K562 (cell line): Measurements from ENCODE around the gene MSS51. TPM values are rescaled to one million over a fixed set of nuclear protein-coding genes. Genes with fewer than 3 reads are reported as not detected.

ENCODE experiments used
- ATF6 ChIP-seq: sonication (generic); formaldehyde crosslinking; IDR thresholded peaks from 2 replicates; pipeline ENCODE4 v1.4.0; 2020; ENCODE audit warnings: mild to moderate bottlenecking, missing genetic modification reagents
- BRD9 ChIP-seq: fragments of 450-650 bp; IDR thresholded peaks from 2 replicates; pipeline ENCODE4 v1.6.1; 2018; ENCODE audit warnings: low read depth; ENCODE audit not compliant: partially characterized antibody
- CEBPZ ChIP-seq: fragments of 150-350 bp; IDR thresholded peaks from 2 replicates; pipeline ENCODE4 v1.6.1; 2014; ENCODE audit warnings: low read depth, mild to moderate bottlenecking, low read length, borderline replicate concordance
- ELF1 ChIP-seq: fragments of 200-800 bp; sonication (Bioruptor generic); IDR thresholded peaks from 2 replicates; pipeline ENCODE4 v1.6.1; 2016; ENCODE audit warnings: missing genetic modification characterization, missing compliant biosample characterization
- FOXO4 ChIP-seq: fragments of 450-650 bp; formaldehyde crosslinking; IDR thresholded peaks from 2 replicates; pipeline ENCODE4 v1.4.0; 2020; ENCODE audit warnings: mild to moderate bottlenecking, moderate library complexity
- NFE2 ChIP-seq: IDR thresholded peaks from 2 replicates; pipeline ENCODE4 v1.6.1; 2014; ENCODE audit warnings: antibody characterized with exemption, low read depth
- SMARCA4 ChIP-seq: fragments of 450-650 bp; IDR thresholded peaks from 2 replicates; pipeline ENCODE4 v1.6.1; 2016
- STAT5A ChIP-seq: IDR thresholded peaks from 2 replicates; pipeline ENCODE4 v1.6.1; 2012; ENCODE audit warnings: low read length, inconsistent platforms, borderline replicate concordance
- THAP7 ChIP-seq: fragments of 250-450 bp; sonication (Bioruptor Pico); IDR thresholded peaks from 2 replicates; pipeline ENCODE4 v1.5.0; 2021
- ZBTB11 ChIP-seq, 3 experiments: fragments of 200-800 bp in 1 of 3; fragments of 250-450 bp in 1 of 3; fragments of 450-650 bp in 1 of 3; sonication (Bioruptor Pico) in 1 of 3; sonication (Bioruptor generic) in 1 of 3; formaldehyde crosslinking in 1 of 3; IDR thresholded peaks; 2 replicates each; pipeline versions ENCODE4 v1.6.1 to v1.8.0; 2016 to 2022; ENCODE audit warnings: mild to moderate bottlenecking in 2 of 3, missing genetic modification characterization in 2 of 3, missing compliant biosample characterization in 1 of 3, moderate library complexity in 1 of 3
- ZFX ChIP-seq: sonication (generic); formaldehyde crosslinking; IDR thresholded peaks from 2 replicates; pipeline ENCODE4 v1.8.0; 2022; ENCODE audit warnings: mild to moderate bottlenecking, missing genetic modification reagents, moderate library complexity
- ZNF57 ChIP-seq: fragments of 450-650 bp; formaldehyde crosslinking; IDR thresholded peaks from 2 replicates; pipeline ENCODE4 v1.4.0; 2020; ENCODE audit warnings: mild to moderate bottlenecking, moderate library complexity
- ZNF740 ChIP-seq, 3 experiments: fragments of 200-800 bp in 1 of 3; sonication (Bioruptor generic) in 1 of 3; sonication (generic) in 1 of 3; formaldehyde crosslinking in 1 of 3; IDR thresholded peaks; 2 replicates each; pipeline versions ENCODE4 v1.6.1 to v1.8.0; 2016 to 2022; ENCODE audit warnings: mild to moderate bottlenecking in 2 of 3, missing compliant biosample characterization in 2 of 3, missing genetic modification characterization in 2 of 3, missing genetic modification reagents in 1 of 3
- polyA plus RNA-seq, 8 experiments: library from polyadenylated mRNA; depleted of rRNA in 4 of 8; stranded (reverse) in 5 of 8; unstranded in 3 of 8; fragments of >200 nt; fragmentation: Nextera tagmentation in 2 of 8; fragmentation: Illumina TruSeq in 1 of 8; extraction: Ambion mirVana in 2 of 8; extraction: Trizol in 1 of 8; gene quantifications; 2 replicates each; pipeline versions ENCODE4 v1.2.1 to v1.2.3, GENCODE V29; 2011 to 2014; ENCODE audit warnings: inconsistent platforms in 1 of 8, missing spikeins in 1 of 8
- total RNA-seq, 7 experiments: library from RNA; depleted of rRNA in 6 of 7; stranded (reverse); fragments of >200 nt in 6 of 7; fragmentation: Illumina TruSeq in 2 of 7; extraction: Trizol in 2 of 7; gene quantifications; 2 replicates each; pipeline versions ENCODE4 v1.2.1 to v1.2.3, GENCODE V29; 2011 to 2021; ENCODE audit warnings: low replicate concordance in 1 of 7

The MSS51 gene
- total and polyA plus RNA-seq, 9 of the 15 experiments (the other 6 are each of a cell fraction or from before 2014, with no cell fraction given), result 0.28 to 1.8 (median 1.2) TPM

GRCh38 chr10:73413528-73414229 is 19.7 kb downstream of the MSS51 start, which contains the start of gene ANXA7 (continued):
- TF ChIP-seq THAP7 (CRISPR knock-in tag) (no peak), ATF6 (CRISPR knock-in tag) (0 out of 2 replicates have a peak, but pooled peaks have one; percentile 71), BRD9 (peak; percentile 80), ZNF57 (no peak), ZBTB11 (CRISPR knock-in tag; IDR thresholded peaks at IDR 0.05) (peak in 1 of 3 experiments; percentile 36; a peak in 1 of 6 replicates), ZNF740 (CRISPR knock-in tag; IDR thresholded peaks at IDR 0.05) (no peak; the same call in 1 of the 2 replicates), ZNF740 (tag; IDR thresholded peaks at IDR 0.05) (no peak), ELF1 (tag) (no peak), STAT5A (no peak; the same call in 1 of the 2 replicates), NFE2 (peak; percentile 90), CEBPZ (no peak), ZFX (CRISPR knock-in tag) (peak; percentile 96), SMARCA4 (peak; percentile 57), FOXO4 (CRISPR knock-in tag) (no peak)
